SK-N-SH (cell line): ENCODE measurements around the gene SLC2A13. TPM values are rescaled to one million over a fixed set of nuclear protein-coding genes. Genes with fewer than 3 reads are reported as not detected.
"Not testable (repeated sequence)": the region's sequence is repeated elsewhere in the genome, so short reads cannot be mapped to it uniquely, and the experiment has no call there.

Source experiments
- CTCF ChIA-PET: fragments of 300-600, 350-600 bp; formaldehyde crosslinking; extraction: SDS; loops from one replicate; lab custom pipeline; 2021; lab: Yijun Ruan, JAX
- POLR2A ChIA-PET: fragments of 350-600 bp; sonication (Branson Sonifier 250); formaldehyde crosslinking; extraction: SDS; loops from one replicate; lab custom pipeline; 2020; ENCODE audit warnings: antibody characterized with exemption, inconsistent platforms; lab: Yijun Ruan, JAX
- DNase-seq: peaks from one replicate; pipeline ENCODE4 v3.0.0; 2012
- H2AFZ ChIP-seq: fragments of 200-600 bp; sonication (generic); 2 replicates; pipeline ENCODE4 v1.8.1; 2016; ENCODE audit warnings: antibody characterized with exemption, mild to moderate bottlenecking, low read depth
- H3F3A ChIP-seq: fragments of 200-600 bp; sonication (generic); replicated peaks from 2 replicates; pipeline ENCODE3; 2016; ENCODE audit warnings: antibody characterized with exemption, mild to moderate bottlenecking; ENCODE audit not compliant: insufficient read depth
- H3K27ac ChIP-seq, 2 experiments: fragments of 200-500 bp in 1 of 2; fragments of 200-600 bp in 1 of 2; sonication (Bioruptor generic) in 1 of 2; sonication (generic), shearing (Covaris generic) in 1 of 2; 2 replicates each; pipeline versions ENCODE4 v1.5.1 to v1.6.1; 2014 to 2016; ENCODE audit warnings: low read depth in 2 of 2, inconsistent platforms in 1 of 2, low read length in 1 of 2, mild to moderate bottlenecking in 1 of 2, mixed read lengths in 1 of 2
- H3K27me3 ChIP-seq: fragments of 200-600 bp; sonication (generic), shearing (Covaris generic); 2 replicates; pipeline ENCODE4 v1.6.1; 2016; ENCODE audit warnings: mixed run types; ENCODE audit not compliant: insufficient read depth
- H3K36me3 ChIP-seq, 2 experiments: fragments of 200-500 bp in 1 of 2; fragments of 200-600 bp in 1 of 2; sonication (Bioruptor generic) in 1 of 2; sonication (generic) in 1 of 2; replicated peaks in 1 of 2; 2 replicates each; pipeline versions ENCODE3 to v1.5.1; 2014 to 2016; ENCODE audit warnings: low read length in 1 of 2, mild to moderate bottlenecking in 1 of 2; ENCODE audit not compliant: insufficient read depth in 2 of 2, control insufficient read depth in 1 of 2
- H3K4me1 ChIP-seq, 2 experiments: fragments of 200-500 bp in 1 of 2; fragments of 200-600 bp in 1 of 2; sonication (Bioruptor generic) in 1 of 2; sonication (generic), shearing (Covaris generic) in 1 of 2; 2 replicates each; pipeline versions ENCODE4 v1.5.1 to v1.6.1; 2014 to 2016; ENCODE audit warnings: low read depth in 1 of 2, low read length in 1 of 2, mixed run types in 1 of 2; ENCODE audit not compliant: insufficient read depth in 2 of 2, control insufficient read depth in 1 of 2
- H3K4me2 ChIP-seq: fragments of 200-600 bp; sonication (generic), shearing (Covaris generic); 2 replicates; pipeline ENCODE4 v1.6.1; 2017; ENCODE audit warnings: mixed run types
- H3K4me3 ChIP-seq, 2 experiments: fragments of 200-500 bp in 1 of 2; fragments of 200-600 bp in 1 of 2; sonication (Bioruptor generic) in 1 of 2; sonication (generic), shearing (Covaris generic) in 1 of 2; 2 replicates each; pipeline versions ENCODE4 v1.5.1 to v1.8.1; 2014 to 2016; ENCODE audit warnings: low read depth in 2 of 2, inconsistent platforms in 1 of 2, low read length in 1 of 2, mild to moderate bottlenecking in 1 of 2, mixed read lengths in 1 of 2, moderate library complexity in 1 of 2
- H3K79me2 ChIP-seq: fragments of 200-600 bp; sonication (generic); 2 replicates; pipeline ENCODE4 v1.8.1; 2017; ENCODE audit warnings: mild to moderate bottlenecking; ENCODE audit not compliant: insufficient read depth
- H3K9ac ChIP-seq: fragments of 200-600 bp; sonication (generic); 2 replicates; pipeline ENCODE4 v1.6.1; 2017; ENCODE audit warnings: mixed run types
- H3K9me2 ChIP-seq: fragments of 200-600 bp; sonication (generic); 2 replicates; pipeline ENCODE4 v1.6.1; 2017; ENCODE audit warnings: mixed run types
- H3K9me3 ChIP-seq: fragments of 200-600 bp; sonication (generic); 2 replicates; pipeline ENCODE4 v1.6.1; 2017; ENCODE audit warnings: mixed run types, mild to moderate bottlenecking, moderate library complexity
- H4K20me1 ChIP-seq: fragments of 200-600 bp; sonication (generic); 2 replicates; pipeline ENCODE4 v1.6.1; 2017; ENCODE audit warnings: mild to moderate bottlenecking, mixed run types; ENCODE audit not compliant: insufficient read depth
- CHD2 ChIP-seq: fragments of 150-350 bp; IDR thresholded peaks from 2 replicates; pipeline ENCODE4 v1.6.1; 2018; ENCODE audit warnings: low read length; ENCODE audit not compliant: partially characterized antibody
- CTCF ChIP-seq: fragments of 200-600 bp; sonication (generic); IDR thresholded peaks from 2 replicates; pipeline ENCODE4 v1.6.1; 2017; ENCODE audit warnings: antibody characterized with exemption, mild to moderate bottlenecking, moderate library complexity
- EP300 ChIP-seq, 2 experiments: IDR thresholded peaks; 2 replicates each; pipeline versions ENCODE4 v1.4.0 to v1.6.1; 2012; ENCODE audit warnings: borderline replicate concordance in 1 of 2, low read depth in 1 of 2, low read length in 1 of 2
- FOSL2 ChIP-seq: IDR thresholded peaks from 2 replicates; pipeline ENCODE4 v1.4.0; 2012; ENCODE audit warnings: low read depth, mild to moderate bottlenecking, moderate library complexity, borderline replicate concordance
- FOXM1 ChIP-seq: IDR thresholded peaks from 2 replicates; pipeline ENCODE4 v1.4.0; 2012; ENCODE audit warnings: low read depth, mild to moderate bottlenecking
- IRF3 ChIP-seq: fragments of 150-350 bp; IDR thresholded peaks from 2 replicates; pipeline ENCODE4 v1.6.1; 2016; ENCODE audit warnings: mild to moderate bottlenecking, low read depth, low read length
- MXI1 ChIP-seq: IDR thresholded peaks from 2 replicates; pipeline ENCODE4 v1.6.1; 2012; ENCODE audit warnings: mild to moderate bottlenecking, low read depth, low read length, improper control_type of control experiment
- NFIC ChIP-seq: IDR thresholded peaks from 2 replicates; pipeline ENCODE4 v1.4.0; 2012; ENCODE audit warnings: borderline replicate concordance
- POLR2AphosphoS5 ChIP-seq: IDR thresholded peaks from 2 replicates; pipeline ENCODE4 v1.6.1; 2012; ENCODE audit warnings: low read depth, low read length
- SMC3 ChIP-seq: IDR thresholded peaks from 2 replicates; pipeline ENCODE4 v1.6.1; 2012; ENCODE audit warnings: low read depth, low read length, improper control_type of control experiment
- USF2 ChIP-seq: fragments of 150-350 bp; IDR thresholded peaks from 2 replicates; pipeline ENCODE4 v1.6.1; 2017; ENCODE audit warnings: antibody characterized with exemption, low read length, low read depth, borderline replicate concordance
- YY1 ChIP-seq: IDR thresholded peaks from 2 replicates; pipeline ENCODE4 v1.4.0; 2012; ENCODE audit warnings: low read depth, mild to moderate bottlenecking
- WGBS: methylation state at CpG from one replicate; pipeline ENCODE4 v1.1.6; 2017; ENCODE audit warnings: low lambda C conversion rate; 5-methylcytosine and 5-hydroxymethylcytosine counted together
- polyA plus RNA-seq, 3 experiments: library from polyadenylated mRNA; depleted of rRNA; stranded (reverse); fragments of >200 nt; gene quantifications; 2 replicates each; pipeline ENCODE4 v1.2.3, GENCODE V29; 2012
- TF ChIP-seq, protein P1 (sequence below): IDR thresholded peaks from 2 replicates; pipeline ENCODE4; 2012
- TF ChIP-seq, protein P2 (sequence below): IDR thresholded peaks from 2 replicates; pipeline ENCODE4 v1.4.0; 2012; ENCODE audit warnings: low read depth

Gene SLC2A13
- polyA plus RNA-seq, 1 of the 3 experiments (the other 2 are of a cell fraction), result 0.21 TPM

DNA sequence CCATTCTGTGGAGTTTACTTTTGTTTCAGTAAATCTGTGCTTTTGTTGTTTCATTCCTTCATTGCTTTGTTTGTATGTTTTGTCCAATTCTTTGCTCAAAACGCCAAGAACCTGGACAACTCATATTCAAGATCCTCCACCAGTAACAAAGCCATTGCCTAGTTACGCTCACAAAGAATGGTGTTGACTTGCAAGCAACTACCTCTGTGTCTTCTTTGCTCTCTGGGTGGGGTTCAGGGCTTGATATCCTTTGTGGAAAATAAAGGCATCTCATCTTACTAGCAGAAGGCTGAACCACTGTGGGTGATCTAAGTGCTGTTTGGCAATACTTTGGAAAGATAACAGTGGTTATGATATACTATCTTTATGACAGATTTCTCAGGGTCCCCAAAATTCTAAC, 252.9 kb downstream of the SLC2A13 start:
- no peak for TF ChIP-seq NFIC
- TF ChIP-seq USF2, result no peak
- TF ChIP-seq, protein P1, sequence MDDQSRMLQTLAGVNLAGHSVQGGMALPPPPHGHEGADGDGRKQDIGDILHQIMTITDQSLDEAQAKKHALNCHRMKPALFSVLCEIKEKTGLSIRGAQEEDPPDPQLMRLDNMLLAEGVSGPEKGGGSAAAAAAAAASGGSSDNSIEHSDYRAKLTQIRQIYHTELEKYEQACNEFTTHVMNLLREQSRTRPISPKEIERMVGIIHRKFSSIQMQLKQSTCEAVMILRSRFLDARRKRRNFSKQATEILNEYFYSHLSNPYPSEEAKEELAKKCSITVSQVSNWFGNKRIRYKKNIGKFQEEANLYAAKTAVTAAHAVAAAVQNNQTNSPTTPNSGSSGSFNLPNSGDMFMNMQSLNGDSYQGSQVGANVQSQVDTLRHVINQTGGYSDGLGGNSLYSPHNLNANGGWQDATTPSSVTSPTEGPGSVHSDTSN, result no peak
- no peak for TF ChIP-seq CTCF
- TF ChIP-seq FOXM1, result no peak
- no peaks in the 10 kb centered on the region for H3F3A ChIP-seq
- H3K4me1 ChIP-seq, result no peaks in the 10 kb centered on the region
- ChIA-PET CTCF (no interaction called here), POLR2A (no interaction called here)
- H3K36me3 ChIP-seq, result no peaks in the 10 kb centered on the region
- H4K20me1 ChIP-seq, result no peaks in the 10 kb centered on the region
- H3K27me3 ChIP-seq, result no peaks in the 10 kb centered on the region
- DNase-seq, result no peak
- H3K4me3 ChIP-seq, result no peak overlapping the region
- no peak overlapping the region for H3K9ac ChIP-seq
- no peak overlapping the region for H2AFZ ChIP-seq
- no peaks in the 10 kb centered on the region for H3K9me3 ChIP-seq
- no peaks in the 10 kb centered on the region for H3K79me2 ChIP-seq
- H3K27ac ChIP-seq, result no peak overlapping the region
- H3K4me2 ChIP-seq, result no peak overlapping the region
- no peaks in the 10 kb centered on the region for H3K9me2 ChIP-seq
- WGBS, result 54% methylated on average over 2 of the region's 2 CpGs

DNA sequence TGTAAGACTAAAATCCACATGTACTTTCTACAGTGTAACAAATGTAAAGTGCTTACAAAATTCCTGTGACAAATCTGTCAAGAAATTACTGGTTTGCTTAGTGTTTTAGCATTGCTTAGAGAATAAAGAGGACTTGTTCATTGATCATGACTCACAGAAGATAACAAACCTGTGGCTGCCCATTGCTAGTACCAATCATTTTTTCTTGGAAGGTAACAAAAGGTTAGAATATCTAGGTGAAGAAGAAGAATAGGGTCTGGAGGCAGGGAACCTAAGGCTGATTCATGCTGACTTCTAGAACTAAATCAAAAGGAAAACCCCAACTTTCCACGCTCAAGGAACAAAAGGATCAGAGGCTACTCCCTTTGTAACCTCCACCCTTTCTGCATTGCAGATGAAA, 253.5 kb downstream of the SLC2A13 start:
- Histone ChIP-seq H3K9ac (no peak overlapping the region), H2AFZ (no peak overlapping the region), H3K36me3 (no peaks in the 10 kb centered on the region), H3K9me3 (no peaks in the 10 kb centered on the region), H3K4me3 (no peak overlapping the region), H3K4me2 (no peak overlapping the region), H3K4me1 (no peaks in the 10 kb centered on the region), H4K20me1 (no peaks in the 10 kb centered on the region), H3K27me3 (no peaks in the 10 kb centered on the region)
- DNase-seq, result no peak
- ChIA-PET POLR2A (no interaction called here), CTCF (no interaction called here)
- WGBS, result 73% methylated on average over 1 of the region's 1 CpG
- TF ChIP-seq CHD2 (no peak), FOSL2 (no peak), MXI1 (no peak), SMC3 (no peak), USF2 (no peak), IRF3 (no peak), YY1 (no peak), POLR2AphosphoS5 (no peak), NFIC (no peak), EP300 (IDR thresholded peaks at IDR 0.05; ENCODE audit: borderline replicate concordance in 1 of 2, low read depth in 1 of 2, low read length in 1 of 2) (no peak)
- TF ChIP-seq, protein P2, sequence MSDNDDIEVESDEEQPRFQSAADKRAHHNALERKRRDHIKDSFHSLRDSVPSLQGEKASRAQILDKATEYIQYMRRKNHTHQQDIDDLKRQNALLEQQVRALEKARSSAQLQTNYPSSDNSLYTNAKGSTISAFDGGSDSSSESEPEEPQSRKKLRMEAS, result no peak
- TF ChIP-seq, all 33 proteins: peak for 0
- no peaks in the 10 kb centered on the region for H3K79me2 ChIP-seq
- H3F3A ChIP-seq, result no peaks in the 10 kb centered on the region
- H3K9me2 ChIP-seq, result no peaks in the 10 kb centered on the region
- H3K27ac ChIP-seq, result no peak overlapping the region

GRCh38 chr12:39848218-39848617, 257.7 kb downstream of the SLC2A13 start:
- H3F3A ChIP-seq, H3K9me2 ChIP-seq, H3K4me1 ChIP-seq, H4K20me1 ChIP-seq, H3K36me3 ChIP-seq, DNase-seq, H3K9me3 ChIP-seq, H3K4me2 ChIP-seq, H3K27me3 ChIP-seq, CTCF ChIA-PET, H3K79me2 ChIP-seq, POLR2A ChIA-PET, H2AFZ ChIP-seq, H3K27ac ChIP-seq, H3K9ac ChIP-seq, H3K4me3 ChIP-seq: not testable (repeated sequence)
- WGBS, result 15% methylated on average over 1 of the region's 1 CpG
